H9 (cell line): Measurements from ENCODE around the gene NMS. TPM values are rescaled to one million over a fixed set of nuclear protein-coding genes. Genes with fewer than 3 reads are reported as not detected.

Experiments
- DNase-seq: peaks from one replicate; pipeline ENCODE4 v3.0.0-alpha.2; 2017
- H2AFZ ChIP-seq: one replicate; pipeline ENCODE4 v1.6.1; 2013; ENCODE audit warnings: mild to moderate bottlenecking, low read length, control low read depth, moderate library complexity
- H2AK5ac ChIP-seq: 2 replicates; pipeline ENCODE4 v1.6.1; 2013; ENCODE audit warnings: low read length, control low read depth, mixed read lengths; ENCODE audit not compliant: insufficient read length
- H2BK120ac ChIP-seq: one replicate; pipeline ENCODE4 v1.6.1; 2013; ENCODE audit warnings: low read depth, mild to moderate bottlenecking, low read length, control low read depth, inconsistent platforms; ENCODE audit not compliant: poor library complexity, severe bottlenecking
- H2BK12ac ChIP-seq: 2 replicates; pipeline ENCODE4 v1.6.1; 2013; ENCODE audit warnings: low read length, control low read depth, mixed read lengths, low read depth; ENCODE audit not compliant: insufficient read length
- H2BK15ac ChIP-seq: 2 replicates; pipeline ENCODE4 v1.6.1; 2013; ENCODE audit warnings: low read depth, low read length, control low read depth
- H2BK20ac ChIP-seq: one replicate; pipeline ENCODE4 v1.6.1; 2013; ENCODE audit warnings: low read depth, mild to moderate bottlenecking, low read length, control low read depth, inconsistent platforms; ENCODE audit not compliant: poor library complexity, severe bottlenecking
- H2BK5ac ChIP-seq: 2 replicates; pipeline ENCODE4 v1.6.1; 2013; ENCODE audit warnings: low read length, control low read depth, mixed read lengths; ENCODE audit not compliant: insufficient read length
- H3K14ac ChIP-seq: 2 replicates; pipeline ENCODE4 v1.6.1; 2013; ENCODE audit warnings: low read length, control low read depth; ENCODE audit not compliant: insufficient read depth
- H3K18ac ChIP-seq: 2 replicates; pipeline ENCODE4 v1.6.1; 2013; ENCODE audit warnings: low read depth, mild to moderate bottlenecking, mixed read lengths, low read length, control low read depth; ENCODE audit not compliant: insufficient read length
- H3K23ac ChIP-seq: 2 replicates; pipeline ENCODE4 v1.6.1; 2013; ENCODE audit warnings: low read length, control low read depth, mixed read lengths, low read depth; ENCODE audit not compliant: insufficient read length
- H3K23me2 ChIP-seq: 2 replicates; pipeline ENCODE4 v1.6.1; 2013; ENCODE audit warnings: low read depth, mild to moderate bottlenecking, mixed read lengths, low read length, control low read depth; ENCODE audit not compliant: insufficient read length, poor library complexity, severe bottlenecking
- H3K27ac ChIP-seq: 2 replicates; pipeline ENCODE4 v1.5.1; 2013; ENCODE audit warnings: low read length, control low read depth, mixed read lengths, low read depth; ENCODE audit not compliant: insufficient read length
- H3K27me3 ChIP-seq: 2 replicates; pipeline ENCODE4 v1.6.1; 2013; ENCODE audit warnings: low read length, control low read depth, inconsistent platforms; ENCODE audit not compliant: insufficient read depth
- H3K4ac ChIP-seq: 2 replicates; pipeline ENCODE4 v1.6.1; 2013; ENCODE audit warnings: low read depth, mild to moderate bottlenecking, control low read depth, inconsistent platforms, low read length, moderate library complexity
- H3K4me1 ChIP-seq: 2 replicates; pipeline ENCODE4 v1.6.1; 2013; ENCODE audit warnings: low read length, control low read depth, inconsistent platforms; ENCODE audit not compliant: insufficient read depth
- H3K4me2 ChIP-seq: 2 replicates; pipeline ENCODE4 v1.6.1; 2013; ENCODE audit warnings: low read length, control low read depth, mixed read lengths; ENCODE audit not compliant: insufficient read length, insufficient read depth
- H3K56ac ChIP-seq: 2 replicates; pipeline ENCODE4 v1.6.1; 2013; ENCODE audit warnings: low read depth, mild to moderate bottlenecking, mixed read lengths, low read length, control low read depth; ENCODE audit not compliant: insufficient read length
- H3K79me1 ChIP-seq: 2 replicates; pipeline ENCODE4 v1.6.1; 2013; ENCODE audit warnings: low read depth, mild to moderate bottlenecking, moderate library complexity, low read length, control low read depth, inconsistent platforms; ENCODE audit not compliant: insufficient read depth, poor library complexity, severe bottlenecking
- H3K79me2 ChIP-seq: 2 replicates; pipeline ENCODE4 v1.6.1; 2013; ENCODE audit warnings: low read length, control low read depth, inconsistent platforms; ENCODE audit not compliant: insufficient read depth
- H3K9ac ChIP-seq: 2 replicates; pipeline ENCODE4 v1.6.1; 2013; ENCODE audit warnings: low read length, control low read depth, mixed read lengths; ENCODE audit not compliant: insufficient read length; ENCODE audit errors: extremely low read depth
- H3K9me3 ChIP-seq: one replicate; pipeline ENCODE4 v1.6.1; 2013; ENCODE audit warnings: low read depth, low read length, inconsistent platforms; ENCODE audit not compliant: control insufficient read depth
- H3T11ph ChIP-seq: one replicate; pipeline ENCODE4 v1.6.1; 2013; ENCODE audit warnings: mild to moderate bottlenecking, low read length, control low read depth, inconsistent platforms
- H4K20me1 ChIP-seq: one replicate; pipeline ENCODE4 v1.6.1; 2013; ENCODE audit not compliant: control insufficient read depth, insufficient read length, insufficient read depth
- H4K5ac ChIP-seq: 2 replicates; pipeline ENCODE4 v1.6.1; 2013; ENCODE audit warnings: low read depth, mild to moderate bottlenecking, mixed read lengths, low read length, control low read depth; ENCODE audit not compliant: insufficient read length
- H4K8ac ChIP-seq: replicated peaks from 2 replicates; pipeline ENCODE4 v1.6.1; 2013; ENCODE audit warnings: low read length, control low read depth, mixed read lengths, low read depth; ENCODE audit not compliant: insufficient read length
- H4K91ac ChIP-seq: 2 replicates; pipeline ENCODE4 v1.6.1; 2013; ENCODE audit warnings: low read depth, mild to moderate bottlenecking, moderate library complexity, mixed read lengths, low read length, control low read depth; ENCODE audit not compliant: insufficient read length
- H3K27ac Mint-ChIP-seq, 3 experiments: 2 replicates in 2 of 3; 3 replicates in 1 of 3; pipeline ENCODE4 v1.8.0; 2020 to 2021; ENCODE audit warnings: mixed read lengths in 3 of 3, mild to moderate bottlenecking in 1 of 3, moderate library complexity in 1 of 3
- H3K27me3 Mint-ChIP-seq: 2 replicates; pipeline ENCODE4 v1.8.0; 2021; ENCODE audit warnings: low read depth, mild to moderate bottlenecking, moderate library complexity, mixed read lengths
- H3K36me3 Mint-ChIP-seq, 3 experiments: 2 replicates in 2 of 3; 3 replicates in 1 of 3; pipeline ENCODE4 v1.8.0; 2020 to 2021; ENCODE audit warnings: low read depth in 3 of 3, mixed read lengths in 3 of 3; ENCODE audit not compliant: insufficient read depth in 1 of 3
- H3K4me1 Mint-ChIP-seq, 2 experiments: 2 replicates each; pipeline ENCODE4 v1.8.0; 2020; ENCODE audit warnings: mixed read lengths in 2 of 2
- H3K4me3 Mint-ChIP-seq, 2 experiments: 2 replicates in 1 of 2; 3 replicates in 1 of 2; pipeline ENCODE4 v1.8.0; 2020 to 2021; ENCODE audit warnings: mild to moderate bottlenecking in 2 of 2, mixed read lengths in 2 of 2, moderate library complexity in 1 of 2
- H3K9me3 Mint-ChIP-seq, 2 experiments: 2 replicates in 1 of 2; 3 replicates in 1 of 2; pipeline ENCODE4 v1.8.0; 2020; ENCODE audit warnings: mild to moderate bottlenecking in 2 of 2, mixed read lengths in 2 of 2, moderate library complexity in 1 of 2
- WGBS: extraction: QIAGEN DNeasy Blood & Tissue Kit; methylation state at CpG from one replicate; pipeline ENCODE4 v1.1.7; 2013; ENCODE audit warnings: missing lambda C conversion rate, low lambda C conversion rate, mixed read lengths; ENCODE audit not compliant: insufficient read length; ENCODE audit errors: extremely low coverage; 5-methylcytosine and 5-hydroxymethylcytosine counted together
- total RNA-seq: library from RNA; stranded (reverse); gene quantifications from 2 replicates; pipeline ENCODE4 v1.2.1, GENCODE V29; 2021
- TF ChIP-seq, protein P1 (sequence below): fragments of 200-600 bp; sonication (generic); conservative IDR thresholded peaks from 3 replicates; pipeline ENCODE4 v1.8.0; 2021; ENCODE audit warnings: antibody characterized with exemption, mild to moderate bottlenecking

NMS gene
- total RNA-seq, 1 experiment from 2014 or later = not detected

DNA sequence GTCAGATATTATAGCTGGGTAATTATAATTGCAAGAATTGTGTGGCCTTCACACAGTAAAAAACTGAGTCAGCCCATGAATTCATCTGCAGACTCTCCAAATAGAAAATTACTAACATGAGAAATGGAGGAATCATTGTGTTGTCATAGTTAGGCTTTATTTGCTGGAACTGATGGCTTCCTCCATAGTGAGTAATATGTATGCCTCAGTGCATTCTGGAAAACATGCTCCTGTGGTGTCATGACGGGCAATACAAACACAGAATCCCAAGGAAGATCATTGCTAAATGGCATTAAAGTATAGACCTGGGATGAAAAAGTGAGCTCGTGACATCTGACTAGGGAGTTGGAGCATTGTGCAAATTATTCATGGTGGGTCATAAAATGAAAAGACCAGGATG lies 23.6 kb upstream of the NMS start:
- Histone ChIP-seq H2AK5ac (no peak overlapping the region), H3K79me2 (no peaks in the 10 kb centered on the region), H3K9me3 (no peaks in the 10 kb centered on the region), H3K18ac (no peak overlapping the region), H4K8ac (no peak overlapping the region), H3K4me2 (no peak overlapping the region), H3K23ac (no peak overlapping the region), H3K27me3 (no peaks in the 10 kb centered on the region), H2AFZ (no peak overlapping the region), H3K9ac (no peak overlapping the region), H2BK15ac (no peak overlapping the region), H4K20me1 (no peaks in the 10 kb centered on the region), H4K91ac (no peak overlapping the region), H4K5ac (no peak overlapping the region), H3K79me1 (no peaks in the 10 kb centered on the region), H3T11ph (no peak overlapping the region), H2BK20ac (no peak overlapping the region), H2BK5ac (no peak overlapping the region), H3K14ac (no peak overlapping the region), H3K56ac (no peak overlapping the region), H2BK120ac (no peak overlapping the region), H3K27ac (no peak overlapping the region), H2BK12ac (no peak overlapping the region), H3K4me1 (no peaks in the 10 kb centered on the region), H3K4ac (no peak overlapping the region), H3K23me2 (no peaks in the 10 kb centered on the region)
- Mint-ChIP-seq H3K4me3 (no peak overlapping the region), H3K27me3 (peaks cover 4% of the 10 kb centered on the region; the same call in 1 of the 2 replicates), H3K4me1 (peaks cover 0 to 6% of the 10 kb centered on the region in 2 experiments; a peak in 2 of 4 replicates), H3K36me3 (no peaks in the 10 kb centered on the region), H3K9me3 (peaks cover 6 to 16% of the 10 kb centered on the region in 2 experiments; a peak in 4 of 5 replicates), H3K27ac (no peak overlapping the region)
- TF ChIP-seq, protein P1, sequence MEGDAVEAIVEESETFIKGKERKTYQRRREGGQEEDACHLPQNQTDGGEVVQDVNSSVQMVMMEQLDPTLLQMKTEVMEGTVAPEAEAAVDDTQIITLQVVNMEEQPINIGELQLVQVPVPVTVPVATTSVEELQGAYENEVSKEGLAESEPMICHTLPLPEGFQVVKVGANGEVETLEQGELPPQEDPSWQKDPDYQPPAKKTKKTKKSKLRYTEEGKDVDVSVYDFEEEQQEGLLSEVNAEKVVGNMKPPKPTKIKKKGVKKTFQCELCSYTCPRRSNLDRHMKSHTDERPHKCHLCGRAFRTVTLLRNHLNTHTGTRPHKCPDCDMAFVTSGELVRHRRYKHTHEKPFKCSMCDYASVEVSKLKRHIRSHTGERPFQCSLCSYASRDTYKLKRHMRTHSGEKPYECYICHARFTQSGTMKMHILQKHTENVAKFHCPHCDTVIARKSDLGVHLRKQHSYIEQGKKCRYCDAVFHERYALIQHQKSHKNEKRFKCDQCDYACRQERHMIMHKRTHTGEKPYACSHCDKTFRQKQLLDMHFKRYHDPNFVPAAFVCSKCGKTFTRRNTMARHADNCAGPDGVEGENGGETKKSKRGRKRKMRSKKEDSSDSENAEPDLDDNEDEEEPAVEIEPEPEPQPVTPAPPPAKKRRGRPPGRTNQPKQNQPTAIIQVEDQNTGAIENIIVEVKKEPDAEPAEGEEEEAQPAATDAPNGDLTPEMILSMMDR = no peak
- DNase-seq = no peak
- no CpG with 5 or more reads among the region's 2 CpGs for WGBS
